Glomerular visceral epithelial cell (primary cell): ENCODE results near the gene AFP.

Source experiments
- DNase-seq: peaks from one replicate; pipeline ENCODE4 v3.0.0-alpha.2; 2016; ENCODE audit errors: extremely low spot score

Gene AFP

DNA sequence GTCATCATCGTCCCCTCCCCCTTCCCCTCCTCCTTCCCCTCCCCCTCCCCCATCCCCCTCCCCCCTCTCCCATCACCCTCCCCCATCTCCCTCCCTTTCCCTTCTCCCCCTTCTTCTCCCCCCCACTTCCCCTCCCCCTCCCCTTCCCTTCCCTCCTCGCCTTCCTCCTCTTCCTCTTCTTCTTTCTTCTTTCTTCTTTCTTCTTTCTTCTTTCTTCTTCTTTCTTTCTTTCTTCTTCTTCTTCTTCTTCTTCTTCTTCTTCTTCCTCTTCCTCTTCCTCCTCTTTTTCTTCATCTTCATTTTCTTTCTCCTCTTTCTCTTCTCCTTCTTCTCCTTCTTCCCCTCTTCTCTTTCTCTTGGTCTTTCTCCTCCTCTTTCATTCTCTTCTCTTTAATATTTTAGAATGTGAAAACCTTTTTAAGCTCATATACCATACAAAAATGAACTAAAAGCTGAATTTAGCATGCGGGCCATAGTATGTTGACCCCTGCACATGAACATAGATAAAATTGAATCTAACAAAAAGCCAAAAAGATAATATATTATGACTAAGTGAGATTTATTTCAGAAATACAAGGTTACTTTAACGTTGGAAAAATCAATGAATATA, 25.0 kb downstream of the AFP start:
- no peak for DNase-seq

DNA sequence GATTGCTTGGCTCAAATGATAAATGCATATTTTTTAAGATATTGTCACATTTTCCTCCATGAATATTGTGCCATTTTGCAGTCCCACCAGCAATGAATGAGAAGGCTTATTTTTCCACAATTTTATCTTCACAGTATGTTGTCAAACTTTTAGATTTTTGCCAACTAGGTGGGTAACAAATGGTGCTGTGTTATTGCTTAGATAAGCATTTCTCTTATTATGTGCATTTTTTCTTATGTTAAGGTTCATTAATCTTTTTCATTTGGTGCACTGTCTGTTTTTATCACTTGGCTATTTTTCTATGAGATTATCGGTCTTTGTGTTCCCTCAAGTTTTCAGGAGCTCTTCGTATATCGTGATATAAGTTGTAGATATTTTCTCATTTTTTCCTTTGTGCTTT, 32.1 kb downstream of the AFP start:
- DNase-seq: no peak

GRCh38 chr4:73470728-73471127, 34.7 kb downstream of the AFP start:
- DNase-seq: no peak

GRCh38 chr4:73477176-73477575, 41.2 kb downstream of the AFP start:
- DNase-seq: no peak

GRCh38 chr4:73479323-73479722, 43.3 kb downstream of the AFP start:
- DNase-seq: no peak

DNA sequence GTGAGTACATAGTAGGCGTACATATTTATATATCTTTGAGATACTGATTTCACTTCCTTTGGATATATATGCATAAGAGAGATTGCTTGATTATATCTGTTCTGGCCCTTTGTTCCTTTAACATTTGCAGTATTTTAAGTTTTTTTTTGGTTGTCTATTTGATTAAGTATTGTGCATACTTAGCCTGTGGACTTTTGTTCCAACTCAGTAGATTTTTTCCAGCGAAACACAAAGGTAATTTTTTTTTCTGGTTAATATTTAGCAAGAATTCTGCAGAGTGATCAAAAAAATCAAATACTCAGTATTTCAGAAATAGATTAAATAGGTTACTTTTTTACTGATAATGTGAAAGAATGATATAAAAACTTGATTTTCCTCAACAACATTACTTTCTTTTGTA, 45.3 kb downstream of the AFP start, which contains the start of gene AFM:
AFM (plus strand) TSS at position 388 of the 400 bp plus-strand sequence. CDS start 31 bp downstream, outside the sequence.
- no peak for DNase-seq

- no peak for DNase-seq
Measured at GRCh38 chr4:73485085-73485484, 49.1 kb downstream of the AFP start.

GRCh38 chr4:73485596-73485995, 49.6 kb downstream of the AFP start:
- DNase-seq: no peak

DNA sequence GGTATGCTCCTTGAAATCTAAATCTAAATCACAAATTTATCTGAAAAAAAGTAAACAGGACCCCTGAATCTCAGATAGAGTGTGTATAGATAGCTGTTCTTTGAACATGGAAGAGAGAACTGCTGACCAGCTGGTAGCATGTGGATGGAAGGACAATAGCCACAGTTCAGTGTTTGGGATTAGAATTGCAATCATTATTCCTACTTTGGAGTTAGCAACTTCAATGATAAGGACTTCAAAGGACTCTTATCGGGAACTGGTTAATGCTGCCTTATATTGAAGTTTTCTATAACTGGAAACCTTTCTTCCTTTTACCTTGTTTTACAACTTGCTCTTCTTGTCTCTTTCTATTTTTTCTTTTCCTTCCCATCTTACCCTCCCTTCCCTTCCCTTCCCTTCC, 50.5 kb downstream of the AFP start:
- DNase-seq: no peak

- no peak for DNase-seq
Measured at GRCh38 chr4:73487233-73487632, 51.2 kb downstream of the AFP start.

DNA sequence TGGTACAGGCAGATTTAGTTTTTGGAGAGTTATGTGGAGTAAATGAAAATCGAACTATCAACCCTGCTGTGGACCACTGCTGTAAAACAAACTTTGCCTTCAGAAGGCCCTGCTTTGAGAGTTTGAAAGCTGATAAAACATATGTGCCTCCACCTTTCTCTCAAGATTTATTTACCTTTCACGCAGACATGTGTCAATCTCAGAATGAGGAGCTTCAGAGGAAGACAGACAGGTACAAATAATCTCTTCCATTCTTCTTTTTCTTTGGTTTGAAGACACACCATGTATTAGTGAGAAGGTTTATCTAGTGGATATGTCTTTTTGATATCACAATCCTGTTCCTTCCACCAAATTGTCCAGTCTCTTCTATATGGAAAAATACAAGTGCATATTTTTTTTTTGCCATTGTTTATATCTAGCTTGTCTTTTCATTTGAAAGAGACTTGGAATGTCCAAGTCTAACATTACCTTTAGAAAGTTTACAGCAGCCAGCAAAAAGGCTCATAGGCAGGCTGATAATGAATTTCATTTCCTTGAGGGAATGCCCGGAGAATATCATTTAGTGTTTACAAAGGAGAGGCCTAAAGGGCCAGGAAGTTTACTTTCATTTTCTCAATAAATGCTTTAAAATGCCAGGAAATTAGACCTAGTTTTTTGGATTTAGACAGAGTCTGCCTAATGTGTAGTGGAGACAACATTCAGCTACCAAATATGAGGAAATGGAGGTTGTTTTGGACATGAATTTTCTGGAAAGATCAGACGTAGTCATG, 64.2 kb downstream of the AFP start:
- DNase-seq: no peak

- no peak for DNase-seq
Measured at GRCh38 chr4:73501664-73502265, 65.7 kb downstream of the AFP start.

- no peak for DNase-seq
Measured at GRCh38 chr4:73505567-73505966, 69.5 kb downstream of the AFP start.
